ENCODE measurements around the gene RALGPS1.

The RALGPS1 gene

DNA sequence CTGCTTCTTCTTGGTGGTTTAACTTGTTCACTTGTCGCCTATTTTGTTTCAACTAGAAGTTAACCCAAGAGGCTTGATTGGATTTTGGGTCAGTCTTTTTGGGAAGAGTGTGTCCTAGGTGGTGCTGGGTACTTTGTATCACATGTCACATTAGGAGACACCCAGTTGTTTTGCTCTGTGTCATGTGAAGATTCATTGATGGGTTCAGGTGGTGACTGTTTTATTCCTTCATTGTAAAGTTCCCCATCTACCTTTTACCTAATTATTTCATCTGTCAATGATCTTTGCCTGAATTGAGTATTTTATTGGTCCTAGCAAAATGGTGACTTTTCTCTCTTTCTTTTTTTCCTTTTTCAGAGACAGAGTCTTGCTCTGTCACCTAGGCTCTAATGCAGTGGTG is 69.2 kb downstream of the RALGPS1 start:
- no peak overlapping the region for H4K8ac ChIP-seq (ENCODE audit: low read depth, low read length)
- H3K14ac ChIP-seq (ENCODE audit: low read length) = no peak overlapping the region
- H3K79me2 ChIP-seq (ENCODE audit: control insufficient read depth, insufficient read depth, low read length, poor library complexity) = no peaks in the 10 kb centered on the region
- no peak overlapping the region for H2AK5ac ChIP-seq (ENCODE audit: low read length)
- no peak overlapping the region for H3K27ac ChIP-seq (ENCODE audit: low read depth, low read length)
- no peak overlapping the region for H2AFZ ChIP-seq (ENCODE audit: insufficient read depth, low read length, poor library complexity)
- H2BK5ac ChIP-seq (ENCODE audit: low read depth, low read length, poor library complexity) = no peak overlapping the region
- no peak overlapping the region for H4K91ac ChIP-seq (ENCODE audit: low read depth, low read length)
- DNase-seq = no peak
- no peaks in the 10 kb centered on the region for H3K36me3 ChIP-seq (ENCODE audit: control insufficient read depth in 1 of 2, insufficient read depth in 2 of 2, low read length in 2 of 2)
- no peak overlapping the region for H3K4me3 ChIP-seq (ENCODE audit: low read depth, low read length)
- H3K79me1 ChIP-seq (ENCODE audit: low read length) = no peaks in the 10 kb centered on the region
- H2BK12ac ChIP-seq (ENCODE audit: low read length) = no peak overlapping the region
- no peak overlapping the region for H3K4ac ChIP-seq (ENCODE audit: low read depth, low read length)
- no peaks in the 10 kb centered on the region for H3K4me1 ChIP-seq (ENCODE audit: control insufficient read depth in 1 of 2, insufficient read depth in 2 of 2, low read length in 2 of 2)
- WGBS (ENCODE audit: extremely low coverage, insufficient coverage, insufficient read length) = no CpG with 5 or more reads among the region's 1 CpG
- H2BK120ac ChIP-seq (ENCODE audit: insufficient read depth, low read length, poor library complexity) = no peak overlapping the region
- H3K23ac ChIP-seq (ENCODE audit: low read length) = no peak overlapping the region
- H3K9ac ChIP-seq (ENCODE audit: low read length) = no peak overlapping the region
- H4K12ac ChIP-seq (ENCODE audit: low read depth, low read length) = no peak overlapping the region
- H3K9me3 ChIP-seq (ENCODE audit: insufficient read depth, low read depth, low read length) = peaks cover 3% of the 10 kb centered on the region
- H3K4me2 ChIP-seq (ENCODE audit: low read length) = no peak overlapping the region
- no peak overlapping the region for H3K18ac ChIP-seq (ENCODE audit: low read length)
- no peaks in the 10 kb centered on the region for H3K27me3 ChIP-seq (ENCODE audit: insufficient read depth, low read length)

DNA sequence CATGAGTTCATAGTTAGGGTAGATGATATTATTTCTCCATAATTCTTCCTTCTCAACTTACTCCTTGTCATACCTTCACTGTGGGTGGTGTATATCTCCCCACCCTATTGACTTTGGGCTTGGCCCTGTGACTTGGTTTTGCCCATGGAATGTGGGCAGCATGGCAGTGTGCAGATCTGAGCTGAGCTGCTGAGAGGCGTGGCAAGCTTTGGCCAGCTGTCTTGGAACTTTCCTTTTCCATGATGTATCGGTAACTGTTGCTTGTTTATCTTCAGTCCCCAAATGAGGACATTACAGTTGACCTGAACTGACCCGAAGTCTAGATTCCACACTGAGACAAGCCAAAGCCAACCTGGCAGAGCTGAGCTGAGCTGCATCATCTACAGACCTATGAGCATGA is 70.4 kb downstream of the RALGPS1 start:
- Histone ChIP-seq H3K9ac (ENCODE audit: low read length) (no peak overlapping the region), H2BK12ac (ENCODE audit: low read length) (no peak overlapping the region), H3K27ac (ENCODE audit: low read depth, low read length) (no peak overlapping the region), H3K36me3 (ENCODE audit: control insufficient read depth in 1 of 2, insufficient read depth in 2 of 2, low read length in 2 of 2) (no peaks in the 10 kb centered on the region), H3K18ac (ENCODE audit: low read length) (no peak overlapping the region), H3K23ac (ENCODE audit: low read length) (no peak overlapping the region), H2AK5ac (ENCODE audit: low read length) (no peak overlapping the region), H2AFZ (ENCODE audit: insufficient read depth, low read length, poor library complexity) (no peak overlapping the region), H2BK120ac (ENCODE audit: insufficient read depth, low read length, poor library complexity) (no peak overlapping the region), H3K14ac (ENCODE audit: low read length) (no peak overlapping the region), H4K8ac (ENCODE audit: low read depth, low read length) (no peak overlapping the region), H2BK5ac (ENCODE audit: low read depth, low read length, poor library complexity) (no peak overlapping the region), H3K79me1 (ENCODE audit: low read length) (no peaks in the 10 kb centered on the region), H4K12ac (ENCODE audit: low read depth, low read length) (no peak overlapping the region), H3K4me3 (ENCODE audit: low read depth, low read length) (no peak overlapping the region), H3K9me3 (ENCODE audit: insufficient read depth, low read depth, low read length) (peaks cover 3% of the 10 kb centered on the region), H3K27me3 (ENCODE audit: insufficient read depth, low read length) (no peaks in the 10 kb centered on the region), H3K79me2 (ENCODE audit: control insufficient read depth, insufficient read depth, low read length, poor library complexity) (no peaks in the 10 kb centered on the region), H3K4me1 (ENCODE audit: control insufficient read depth in 1 of 2, insufficient read depth in 2 of 2, low read length in 2 of 2) (no peaks in the 10 kb centered on the region), H4K91ac (ENCODE audit: low read depth, low read length) (no peak overlapping the region), H3K4me2 (ENCODE audit: low read length) (no peak overlapping the region), H3K4ac (ENCODE audit: low read depth, low read length) (no peak overlapping the region)
- no peak for DNase-seq
- WGBS (ENCODE audit: extremely low coverage, insufficient coverage, insufficient read length) = no CpG with 5 or more reads among the region's 3 CpGs

DNA sequence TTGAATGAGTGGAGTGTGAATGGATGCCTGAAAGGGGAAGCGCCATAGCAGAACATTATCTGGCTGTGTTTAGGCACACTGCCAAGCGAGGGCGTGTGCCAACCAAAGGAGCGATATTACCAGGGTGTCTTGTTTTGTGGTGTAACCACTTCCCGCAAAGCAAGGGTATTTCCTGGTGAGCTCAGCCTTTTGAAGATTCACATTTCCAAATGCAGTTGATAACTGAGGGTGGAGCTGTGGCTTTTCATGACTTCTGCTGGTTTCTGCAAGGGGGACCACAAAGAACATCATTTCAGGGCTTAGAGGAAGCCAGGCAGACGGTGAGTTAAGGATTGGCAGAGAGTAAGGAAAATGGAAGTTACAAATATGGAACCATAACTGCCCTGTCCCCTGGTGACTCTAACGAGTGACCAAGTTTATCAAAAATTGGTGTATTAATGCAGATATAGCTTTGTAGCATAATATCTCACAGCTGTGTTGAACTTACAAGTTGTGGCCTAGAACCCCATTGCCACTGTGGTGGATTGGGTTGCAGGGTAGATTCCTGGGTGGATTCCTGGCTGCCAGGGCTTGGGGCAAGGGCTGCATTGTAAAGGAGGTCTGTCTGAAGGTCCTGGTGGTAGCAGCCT is 71.4 kb downstream of the RALGPS1 start:
- peak in 1 of 2 donors; percentile 32 for DNase-seq
- Histone ChIP-seq H3K36me3 (ENCODE audit: control insufficient read depth in 1 of 2, insufficient read depth in 2 of 2, low read length in 2 of 2) (no peaks in the 10 kb centered on the region), H3K27me3 (ENCODE audit: insufficient read depth, low read length) (no peaks in the 10 kb centered on the region), H2AK5ac (ENCODE audit: low read length) (no peak overlapping the region), H3K79me2 (ENCODE audit: control insufficient read depth, insufficient read depth, low read length, poor library complexity) (no peaks in the 10 kb centered on the region), H3K9me3 (ENCODE audit: insufficient read depth, low read depth, low read length) (peaks cover 3% of the 10 kb centered on the region), H3K9ac (ENCODE audit: low read length) (no peak overlapping the region), H4K12ac (ENCODE audit: low read depth, low read length) (no peak overlapping the region), H4K91ac (ENCODE audit: low read depth, low read length) (no peak overlapping the region), H3K18ac (ENCODE audit: low read length) (no peak overlapping the region), H3K27ac (ENCODE audit: low read depth, low read length) (no peak overlapping the region), H3K14ac (ENCODE audit: low read length) (no peak overlapping the region), H3K4me2 (ENCODE audit: low read length) (no peak overlapping the region), H2BK120ac (ENCODE audit: insufficient read depth, low read length, poor library complexity) (no peak overlapping the region), H3K4me3 (ENCODE audit: low read depth, low read length) (no peak overlapping the region), H4K8ac (ENCODE audit: low read depth, low read length) (no peak overlapping the region), H2AFZ (ENCODE audit: insufficient read depth, low read length, poor library complexity) (no peak overlapping the region), H2BK5ac (ENCODE audit: low read depth, low read length, poor library complexity) (no peak overlapping the region), H3K79me1 (ENCODE audit: low read length) (no peaks in the 10 kb centered on the region), H3K4me1 (ENCODE audit: control insufficient read depth in 1 of 2, insufficient read depth in 2 of 2, low read length in 2 of 2) (no peaks in the 10 kb centered on the region), H3K23ac (ENCODE audit: low read length) (no peak overlapping the region), H2BK12ac (ENCODE audit: low read length) (no peak overlapping the region), H3K4ac (ENCODE audit: low read depth, low read length) (no peak overlapping the region)
- WGBS (ENCODE audit: extremely low coverage, insufficient coverage, insufficient read length) = no CpG with 5 or more reads among the region's 7 CpGs

DNA sequence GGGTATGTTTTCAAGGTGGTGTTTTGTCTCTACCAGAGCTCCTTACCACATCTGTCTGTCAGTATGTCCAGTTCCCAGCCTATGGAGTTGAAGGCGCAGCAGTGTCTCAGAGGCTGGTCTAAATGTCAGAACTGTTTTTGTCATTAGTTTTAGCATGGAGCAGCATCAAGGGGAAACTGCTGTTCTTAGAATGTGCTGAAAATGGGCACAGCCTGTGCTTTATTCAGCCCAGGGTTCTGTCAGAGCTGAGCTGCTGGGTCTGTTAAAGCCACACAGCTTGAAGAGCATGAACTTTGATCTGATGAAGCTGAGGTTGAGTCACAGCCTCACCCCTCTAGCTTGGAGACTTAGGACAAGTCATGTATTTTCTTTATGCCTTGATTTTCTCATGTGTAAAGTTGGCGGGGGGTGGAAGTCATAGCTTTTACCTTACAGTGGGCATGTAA is 71.9 kb downstream of the RALGPS1 start:
- Histone ChIP-seq H3K27ac (ENCODE audit: low read depth, low read length) (no peak overlapping the region), H3K18ac (ENCODE audit: low read length) (no peak overlapping the region), H3K23ac (ENCODE audit: low read length) (no peak overlapping the region), H3K79me1 (ENCODE audit: low read length) (no peaks in the 10 kb centered on the region), H3K4ac (ENCODE audit: low read depth, low read length) (no peak overlapping the region), H3K4me3 (ENCODE audit: low read depth, low read length) (no peak overlapping the region), H3K4me1 (ENCODE audit: control insufficient read depth in 1 of 2, insufficient read depth in 2 of 2, low read length in 2 of 2) (no peaks in the 10 kb centered on the region), H2AK5ac (ENCODE audit: low read length) (no peak overlapping the region), H3K14ac (ENCODE audit: low read length) (no peak overlapping the region), H2BK5ac (ENCODE audit: low read depth, low read length, poor library complexity) (no peak overlapping the region), H3K27me3 (ENCODE audit: insufficient read depth, low read length) (no peaks in the 10 kb centered on the region), H3K36me3 (ENCODE audit: control insufficient read depth in 1 of 2, insufficient read depth in 2 of 2, low read length in 2 of 2) (no peaks in the 10 kb centered on the region), H3K4me2 (ENCODE audit: low read length) (no peak overlapping the region), H3K9me3 (ENCODE audit: insufficient read depth, low read depth, low read length) (peaks cover 3% of the 10 kb centered on the region), H3K79me2 (ENCODE audit: control insufficient read depth, insufficient read depth, low read length, poor library complexity) (no peaks in the 10 kb centered on the region), H2AFZ (ENCODE audit: insufficient read depth, low read length, poor library complexity) (no peak overlapping the region), H2BK120ac (ENCODE audit: insufficient read depth, low read length, poor library complexity) (no peak overlapping the region), H3K9ac (ENCODE audit: low read length) (no peak overlapping the region), H2BK12ac (ENCODE audit: low read length) (no peak overlapping the region), H4K8ac (ENCODE audit: low read depth, low read length) (no peak overlapping the region), H4K91ac (ENCODE audit: low read depth, low read length) (no peak overlapping the region), H4K12ac (ENCODE audit: low read depth, low read length) (no peak overlapping the region)
- WGBS (ENCODE audit: extremely low coverage, insufficient coverage, insufficient read length) = no CpG with 5 or more reads among the region's 2 CpGs
- DNase-seq = no peak
